HG02884 (cell line): Measurements from ENCODE around the gene ABCC1.
"Not testable (repeated sequence)": the region's sequence is repeated elsewhere in the genome, so short reads cannot be mapped to it uniquely, and the experiment has no call there.

ENCODE experiments used
- ATAC-seq: cut with Tn5 transposase; IDR thresholded peaks from one replicate; pipeline ENCODE4 v1.9.1; 2021; ENCODE audit warnings: mild to moderate bottlenecking, moderate library complexity; ENCODE audit not compliant: unreplicated experiment

Gene ABCC1

DNA sequence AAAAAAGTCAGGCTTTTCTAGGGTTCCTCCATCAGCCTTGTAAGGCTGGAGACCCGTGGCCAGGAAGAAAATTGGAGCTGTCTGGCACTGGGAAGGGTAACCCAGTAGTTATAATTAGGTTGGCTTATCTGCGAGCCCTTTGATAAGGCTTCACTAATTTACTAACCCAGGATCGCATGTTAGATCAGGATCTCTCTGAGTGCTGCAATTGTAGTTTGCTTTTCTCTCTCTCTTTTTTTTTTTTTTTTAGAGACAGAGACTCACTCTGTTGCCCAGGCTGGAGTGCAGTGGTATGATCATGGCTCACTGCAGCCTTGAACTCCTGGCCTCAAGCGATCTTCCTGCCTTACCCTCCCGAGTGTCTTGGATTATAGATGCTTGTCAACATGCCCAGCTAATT lies 17.0 kb downstream of the ABCC1 start:
- ATAC-seq = no peak

DNA sequence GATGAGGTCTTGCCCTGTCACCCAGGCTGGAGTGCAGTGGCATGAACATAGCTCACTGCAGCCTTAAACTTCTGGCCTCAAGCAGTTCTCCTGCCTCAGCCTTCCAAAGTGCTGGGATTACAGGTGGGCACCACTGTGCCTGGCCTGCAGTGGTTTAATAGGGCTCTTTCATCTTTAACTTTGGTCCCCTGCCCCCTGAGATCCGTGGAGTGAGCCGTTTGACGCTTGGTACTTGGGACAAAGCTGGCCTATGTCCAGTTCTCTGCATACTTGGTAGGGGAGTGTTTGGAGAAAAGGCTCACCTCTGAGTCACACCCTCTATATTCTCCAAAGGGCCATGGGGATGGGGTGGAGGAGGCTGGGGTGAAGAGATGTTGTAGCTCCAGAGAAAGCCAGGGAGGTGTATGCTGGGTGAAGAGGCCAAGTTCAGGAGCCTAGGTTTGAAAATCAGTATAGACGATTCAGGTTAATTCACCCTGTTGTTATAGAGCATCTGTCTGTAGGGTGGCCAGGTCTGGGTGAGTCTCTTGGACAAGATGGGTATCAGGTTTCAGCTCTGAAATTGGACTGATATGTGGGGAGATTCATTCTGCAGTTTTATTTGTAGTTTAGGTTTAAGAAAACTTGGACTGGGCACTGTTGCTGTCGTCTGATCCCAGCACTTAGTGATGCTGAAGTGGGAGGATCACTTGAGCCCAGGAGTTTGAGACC lies 17.6 kb downstream of the ABCC1 start:
- no peak for ATAC-seq

DNA sequence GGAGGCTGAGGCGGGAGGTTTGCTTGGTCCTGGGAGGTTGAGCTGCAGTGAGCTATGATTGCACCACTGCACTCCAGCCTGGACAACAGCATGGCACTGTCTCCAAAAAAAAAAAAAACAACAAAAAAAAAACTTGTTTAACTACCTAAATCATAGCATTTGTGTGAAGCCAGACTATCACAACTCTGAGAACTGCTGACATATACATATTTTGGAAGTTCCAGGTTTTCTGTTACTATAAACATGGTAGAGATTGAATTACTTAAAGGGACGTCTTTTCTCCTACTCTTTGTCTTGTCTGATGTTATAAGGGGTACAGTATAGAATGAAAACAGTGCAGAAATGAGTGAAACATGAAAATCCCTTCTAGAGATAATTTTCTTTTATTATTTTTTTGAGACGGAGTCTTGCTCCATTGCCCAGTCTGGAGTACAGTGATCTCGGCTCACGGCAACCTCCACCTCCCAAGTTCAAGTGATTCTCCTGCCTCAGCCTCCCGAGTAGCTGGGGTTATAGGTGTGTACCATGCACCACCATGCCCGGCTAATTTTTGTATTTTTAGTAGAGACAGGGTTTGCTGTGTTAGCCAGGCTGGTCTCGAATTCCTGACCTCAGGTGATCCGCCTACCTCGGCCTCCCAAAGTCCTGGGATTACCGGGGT lies 18.4 kb downstream of the ABCC1 start:
- ATAC-seq = no peak

DNA sequence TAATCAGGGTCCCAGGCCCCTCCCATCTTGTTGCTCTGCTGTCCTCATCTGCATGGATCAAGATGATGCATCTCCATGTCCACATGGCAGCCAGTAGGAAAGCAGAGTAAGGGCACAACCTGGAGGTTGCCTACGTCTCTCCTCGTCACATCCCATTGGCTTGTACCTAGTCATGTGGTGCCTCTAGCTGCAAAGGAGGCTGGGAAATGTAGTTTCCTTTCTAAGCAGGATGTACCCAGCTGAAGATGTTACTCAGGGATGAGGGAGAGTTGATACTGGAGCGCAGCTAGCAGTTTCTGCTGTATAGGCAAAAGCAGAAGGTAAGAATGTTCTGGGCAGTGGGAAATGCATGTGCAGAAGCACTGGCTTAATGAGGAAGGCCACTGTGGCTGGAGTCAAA lies 20.8 kb downstream of the ABCC1 start:
- no peak for ATAC-seq

DNA sequence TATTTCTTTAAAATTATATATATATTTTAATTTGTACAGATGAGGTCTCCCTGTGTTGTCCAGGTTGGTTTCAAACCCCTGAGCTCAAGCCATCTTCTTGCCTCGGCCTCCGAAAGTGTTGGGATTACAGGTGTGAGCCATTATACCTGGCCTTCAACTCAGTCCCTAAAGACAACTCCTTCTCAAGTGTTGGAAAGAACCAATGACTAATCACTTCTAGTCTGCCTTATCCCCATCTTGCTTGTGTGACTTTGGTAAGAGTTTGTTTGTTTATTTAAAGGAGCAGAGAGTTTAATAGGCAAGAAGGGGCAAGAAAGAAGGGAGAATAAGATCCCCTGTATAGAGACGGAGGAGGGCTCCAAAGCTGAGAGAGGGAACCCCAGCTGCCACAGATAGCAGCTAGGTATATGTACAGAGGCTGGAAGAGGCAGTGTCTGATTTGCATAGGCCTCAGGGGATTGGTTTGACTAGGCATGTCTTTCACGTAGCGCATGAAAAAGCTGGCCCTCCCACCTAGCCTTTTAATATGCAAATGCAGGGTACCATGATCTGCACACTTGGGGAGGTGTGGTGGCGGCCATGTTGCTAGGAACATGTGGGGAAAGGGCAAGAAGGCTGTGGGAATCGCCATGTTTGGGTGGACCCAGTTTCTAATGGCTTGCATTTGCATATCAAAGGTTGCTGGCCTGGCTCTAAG lies 21.5 kb downstream of the ABCC1 start:
- no peak for ATAC-seq

DNA sequence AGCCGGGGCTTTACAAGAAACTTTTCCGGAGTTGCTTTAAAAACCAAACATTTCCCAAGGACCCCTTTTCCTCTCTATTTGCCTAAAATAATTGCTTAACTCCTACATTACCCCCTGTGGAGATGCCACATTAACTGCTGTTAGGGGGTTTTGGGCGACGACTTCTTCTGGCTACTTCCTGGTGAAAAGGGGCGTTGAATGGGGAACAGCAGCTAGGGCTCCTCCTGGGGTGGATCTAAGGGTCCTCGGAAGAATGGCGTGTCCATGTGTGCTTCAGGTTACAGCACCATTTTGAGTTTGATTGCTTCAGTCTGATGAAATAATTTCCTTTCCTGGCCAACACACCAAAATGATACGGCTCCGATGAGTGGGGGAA lies 22.0 kb downstream of the ABCC1 start:
- ATAC-seq = no peak

DNA sequence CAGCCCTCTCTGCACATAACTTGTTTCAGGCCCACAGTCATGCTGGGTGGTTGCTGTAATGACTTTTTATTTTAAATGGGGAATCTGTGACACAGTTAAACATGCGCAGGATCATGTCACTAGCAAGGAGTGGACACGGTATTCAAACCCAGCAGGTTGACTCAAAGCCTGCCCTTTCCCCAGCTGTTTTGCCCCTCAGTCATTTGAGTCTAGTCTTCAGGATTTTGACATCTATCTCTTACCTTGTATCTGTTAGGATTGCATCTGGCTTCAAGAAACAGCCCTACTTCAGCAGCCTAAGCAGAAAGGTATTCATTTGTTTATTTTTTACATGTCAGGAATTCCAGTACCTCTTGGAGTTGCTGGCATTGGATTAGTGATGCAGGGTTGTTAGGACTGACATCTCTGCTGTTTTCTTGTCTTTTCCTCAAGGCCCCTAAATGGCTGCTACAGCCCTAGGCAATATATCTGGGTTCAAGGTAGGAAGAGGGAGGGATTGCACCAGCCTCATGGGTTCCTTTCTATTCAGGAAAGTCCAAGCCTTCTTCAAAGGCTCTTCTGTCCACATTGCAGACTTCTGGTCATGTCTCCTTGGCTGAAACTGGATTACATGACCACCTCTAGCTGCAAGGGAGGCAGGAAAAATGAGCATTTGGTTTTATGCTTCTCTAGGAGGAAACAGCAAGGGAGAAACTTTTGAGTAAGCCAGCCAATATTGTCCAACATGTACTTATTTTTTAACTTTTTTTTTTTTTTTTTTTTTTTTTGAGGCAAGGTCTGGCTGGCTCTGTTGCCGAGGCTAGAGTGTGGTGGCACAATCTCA lies 22.8 kb downstream of the ABCC1 start:
- no peak for ATAC-seq

DNA sequence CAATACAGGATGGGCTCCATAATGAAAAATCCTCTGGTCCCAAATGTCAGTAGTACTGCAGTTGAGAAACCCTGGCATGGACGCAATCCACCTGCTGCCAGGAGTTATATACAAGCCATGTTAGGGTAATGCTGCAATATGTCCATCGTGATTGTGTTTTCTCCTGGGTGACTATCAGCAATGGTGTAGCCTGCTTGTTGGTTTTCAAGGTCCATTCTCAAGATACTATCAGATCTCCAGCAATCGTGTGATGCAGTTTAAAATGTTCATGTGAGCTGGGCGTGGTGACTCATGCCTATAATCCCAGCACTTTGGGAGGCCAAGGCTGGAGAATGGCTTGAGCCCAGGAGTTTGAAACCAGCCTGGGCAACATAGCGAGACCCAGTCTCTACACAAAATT lies 24.0 kb downstream of the ABCC1 start:
- no peak for ATAC-seq

DNA sequence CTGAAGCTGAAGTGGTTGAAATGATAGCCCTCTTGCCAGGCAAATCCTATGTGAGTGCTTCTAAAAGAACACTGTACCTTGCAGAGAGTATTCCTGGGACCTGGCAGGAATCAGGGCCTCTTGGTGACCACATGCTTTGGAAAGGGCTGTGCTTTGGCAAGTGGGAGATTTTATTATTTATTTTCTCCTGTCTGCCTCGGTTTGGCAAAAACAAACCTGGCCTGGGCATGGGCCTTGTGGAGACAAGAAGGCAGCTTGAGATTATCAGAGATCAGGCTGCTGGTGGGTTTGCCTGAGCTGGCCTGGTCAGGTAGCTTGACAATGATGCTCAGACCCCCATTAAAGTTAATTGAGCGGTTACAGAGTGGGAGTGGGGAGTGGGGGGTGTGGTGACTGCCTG lies 24.6 kb downstream of the ABCC1 start:
- ATAC-seq = no peak

DNA sequence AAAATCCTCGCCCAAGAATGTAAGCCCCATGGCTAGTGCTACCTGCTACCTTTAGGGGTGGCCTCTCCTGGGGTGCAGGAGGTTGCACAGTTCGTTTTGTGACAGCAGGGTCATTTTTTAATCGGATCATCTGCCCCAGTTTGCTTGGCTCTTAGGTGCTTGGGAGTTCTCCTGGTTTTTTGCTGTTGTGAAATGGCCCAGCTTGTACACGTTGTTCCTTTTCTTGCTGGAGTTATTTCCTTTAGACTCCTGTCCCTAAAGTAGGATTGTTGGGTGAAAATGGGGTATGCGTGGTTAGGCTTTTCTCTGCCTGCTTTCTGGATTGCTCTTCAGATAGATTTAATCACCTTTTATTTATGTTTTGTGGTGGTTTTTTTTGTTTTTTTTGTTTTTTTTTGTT lies 25.8 kb downstream of the ABCC1 start:
- no peak for ATAC-seq

DNA sequence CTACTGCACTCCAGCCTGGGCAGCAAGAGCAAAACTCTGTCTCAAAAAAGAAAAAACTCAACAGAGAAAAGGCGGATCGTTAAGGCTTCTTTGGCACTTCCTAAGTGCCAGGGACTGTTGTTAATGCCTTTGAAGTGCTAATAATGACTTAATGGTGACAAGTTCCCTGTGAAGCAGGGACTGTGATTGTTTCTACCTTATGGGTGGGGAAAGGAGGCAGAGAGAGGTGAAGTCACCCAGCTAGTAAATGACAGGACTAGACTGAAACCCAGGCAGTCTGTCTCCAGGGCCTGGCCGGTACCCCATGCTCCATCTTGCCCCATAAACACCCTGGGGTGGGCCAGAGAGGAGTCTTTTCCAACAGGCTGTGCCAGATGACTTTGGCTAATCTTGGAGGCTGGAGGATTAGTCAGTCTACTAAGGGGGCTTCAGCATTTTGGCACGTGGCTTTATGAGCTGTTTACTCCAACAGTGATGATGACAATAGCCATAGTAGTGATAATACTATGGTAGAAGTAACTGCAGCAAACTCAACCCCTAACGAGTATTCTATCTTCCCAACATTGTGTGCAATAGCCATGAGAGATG lies 26.9 kb downstream of the ABCC1 start:
- ATAC-seq = no peak

DNA sequence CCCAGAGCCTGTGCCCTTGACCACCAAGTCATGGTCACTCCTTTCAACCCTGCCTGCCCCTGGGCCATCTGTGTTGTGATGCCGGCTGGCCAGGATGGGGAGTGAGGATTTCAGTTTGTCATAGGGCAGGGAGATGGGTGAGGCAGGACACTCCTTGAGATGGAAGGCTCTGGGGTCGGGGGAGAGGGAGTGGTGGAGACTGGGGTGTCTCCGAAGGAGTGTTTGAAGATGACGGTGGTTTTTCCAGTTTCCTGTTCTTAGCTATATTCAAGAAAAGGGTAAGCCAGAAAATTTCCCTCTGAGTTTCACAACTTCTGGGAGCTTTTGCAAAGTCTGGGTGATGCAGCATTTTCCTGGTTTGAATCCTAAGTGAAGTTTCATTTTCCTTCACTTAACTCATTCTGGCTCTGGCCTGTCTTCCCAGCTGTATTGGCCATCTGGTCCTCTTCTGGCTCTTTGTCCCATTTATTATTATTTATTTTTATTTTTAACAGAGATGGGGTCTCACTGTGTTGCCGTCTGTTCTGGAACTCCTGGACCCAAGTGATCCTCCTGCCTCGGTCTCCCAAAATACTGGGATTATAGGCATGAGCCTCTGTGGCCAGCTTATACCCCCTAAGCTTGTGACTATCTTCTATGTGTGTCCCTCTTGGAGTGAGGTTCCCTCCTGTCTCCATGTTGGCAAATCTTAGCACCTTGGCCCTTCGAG lies 27.7 kb downstream of the ABCC1 start:
- ATAC-seq = no peak

DNA sequence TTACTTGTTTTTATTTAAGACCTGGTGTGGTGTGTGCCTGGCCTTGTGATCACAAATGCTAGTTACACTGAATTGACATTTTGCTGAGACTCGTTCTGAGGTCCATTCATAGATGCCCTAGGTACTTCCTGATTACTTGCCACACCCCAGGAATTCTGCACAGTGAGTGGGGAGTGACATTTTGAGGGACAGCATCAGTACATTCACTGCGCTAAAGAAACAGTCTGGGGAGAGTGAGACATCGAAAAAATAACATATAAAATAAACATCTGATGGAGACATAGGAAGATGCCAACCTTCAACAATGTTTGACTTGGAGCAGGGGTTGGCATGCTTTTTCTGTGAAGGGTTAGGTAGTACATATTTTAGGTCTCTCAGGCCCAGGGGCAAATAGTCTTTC lies 30.4 kb downstream of the ABCC1 start:
- no peak for ATAC-seq

DNA sequence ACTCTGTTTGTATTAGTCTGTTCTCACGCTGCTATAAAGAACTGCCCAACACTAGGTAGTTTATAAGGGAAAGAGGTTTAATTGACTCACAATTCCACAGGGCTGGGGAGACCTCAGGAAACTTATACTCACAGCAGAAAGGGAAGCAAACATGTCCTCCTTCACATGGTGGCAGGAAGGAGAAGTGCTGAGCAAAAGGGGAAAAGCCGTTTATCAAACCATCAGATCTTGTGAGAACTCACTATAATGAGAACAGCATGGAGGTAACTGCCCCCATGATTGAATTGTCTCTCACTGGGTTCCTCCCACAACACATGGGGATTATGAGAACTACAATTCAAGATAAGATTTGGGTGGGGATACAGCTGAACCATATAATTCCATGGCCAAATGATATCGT lies 30.9 kb downstream of the ABCC1 start:
- ATAC-seq = no peak

DNA sequence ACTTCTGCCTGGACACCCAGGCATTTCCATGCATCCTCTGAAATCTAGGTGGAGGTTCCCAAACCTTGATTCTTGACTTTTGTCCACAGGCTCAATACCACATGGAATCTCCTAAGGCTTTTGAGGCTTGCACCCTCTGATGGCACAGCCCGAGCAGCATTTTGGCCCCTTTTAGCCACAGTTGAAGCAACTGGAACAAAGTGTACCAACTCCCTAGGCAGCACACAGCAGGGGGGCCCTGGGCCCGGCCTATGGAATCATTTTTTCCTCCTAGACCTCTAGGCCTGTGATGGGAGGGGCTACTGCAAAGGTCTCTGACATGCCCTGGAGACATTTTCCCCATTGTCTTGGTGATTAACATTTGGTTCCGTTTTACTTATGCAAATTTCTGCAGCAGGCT lies 32.0 kb downstream of the ABCC1 start:
- no peak for ATAC-seq

DNA sequence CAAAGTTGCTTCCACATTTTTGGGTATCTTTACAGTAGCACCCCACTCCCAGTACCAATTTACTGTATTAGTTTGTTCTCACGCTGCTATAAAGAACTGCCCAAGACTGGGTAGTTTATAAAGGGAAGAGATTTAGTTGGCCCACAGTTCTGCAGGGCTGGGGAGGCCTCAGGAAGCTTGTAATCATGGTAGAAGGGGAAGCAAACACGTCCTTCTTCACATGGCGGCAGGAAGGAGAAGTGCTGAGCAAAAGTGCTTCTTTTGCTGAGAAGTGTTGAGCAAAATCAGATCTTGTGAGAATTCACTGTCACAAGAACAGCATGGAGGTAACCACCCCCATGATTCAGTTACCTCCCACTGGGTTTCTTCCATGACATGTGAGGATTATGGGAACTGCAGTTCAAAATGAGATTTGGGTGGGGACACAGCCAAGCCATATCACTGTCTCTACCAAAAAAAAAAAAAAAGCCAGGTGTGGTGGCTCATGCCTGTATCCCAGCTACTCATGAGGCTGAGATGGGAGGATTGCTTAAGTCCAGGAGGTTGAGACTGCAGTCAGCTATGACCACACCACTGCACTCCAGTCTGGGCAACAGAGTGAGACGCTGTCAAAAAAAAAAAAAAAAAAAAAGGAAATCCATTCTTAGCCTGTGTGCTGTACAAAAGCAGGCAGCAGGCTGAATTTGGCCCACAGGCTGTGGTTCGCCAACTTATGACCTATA lies 32.9 kb downstream of the ABCC1 start:
- not testable (repeated sequence) for ATAC-seq

DNA sequence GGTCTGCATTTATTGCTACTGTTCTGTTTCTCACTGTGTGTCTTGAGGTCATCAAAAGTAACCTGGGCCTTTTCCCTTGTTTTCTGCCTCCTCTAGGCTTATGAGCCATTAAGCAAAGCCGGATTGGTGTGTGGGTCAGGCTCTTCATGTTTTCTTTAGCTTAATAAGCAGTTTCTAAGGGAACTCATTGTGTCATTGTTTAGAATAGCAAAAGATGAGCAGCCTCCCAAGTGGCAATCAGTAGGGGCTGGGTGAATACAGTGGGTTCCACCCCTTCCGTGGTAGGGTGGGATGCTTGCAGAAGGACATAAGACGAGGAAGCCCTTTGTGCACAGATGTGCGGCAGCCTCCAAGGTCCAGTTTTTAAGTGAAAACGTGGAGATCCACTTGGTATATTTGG lies 34.5 kb downstream of the ABCC1 start:
- no peak for ATAC-seq

DNA sequence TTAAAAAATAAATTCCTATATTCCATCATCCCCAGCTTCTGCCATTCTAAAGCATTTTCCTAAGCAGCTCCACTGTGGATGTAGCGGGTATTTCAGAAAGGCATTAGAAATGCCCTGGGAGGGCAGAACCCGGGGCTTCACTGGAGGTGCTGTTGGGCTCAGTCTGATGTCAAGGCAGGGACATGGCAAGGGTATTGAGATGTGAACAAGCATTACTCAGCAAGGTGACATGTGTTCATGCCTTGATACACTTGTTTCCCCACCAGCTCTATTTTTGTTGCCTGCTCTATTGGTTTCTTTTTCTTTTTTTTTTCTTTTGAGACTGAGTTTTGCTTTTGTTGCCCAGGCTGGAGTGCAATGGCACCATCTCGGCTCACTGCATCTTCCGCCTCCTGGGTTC lies 35.7 kb downstream of the ABCC1 start:
- no peak for ATAC-seq

DNA sequence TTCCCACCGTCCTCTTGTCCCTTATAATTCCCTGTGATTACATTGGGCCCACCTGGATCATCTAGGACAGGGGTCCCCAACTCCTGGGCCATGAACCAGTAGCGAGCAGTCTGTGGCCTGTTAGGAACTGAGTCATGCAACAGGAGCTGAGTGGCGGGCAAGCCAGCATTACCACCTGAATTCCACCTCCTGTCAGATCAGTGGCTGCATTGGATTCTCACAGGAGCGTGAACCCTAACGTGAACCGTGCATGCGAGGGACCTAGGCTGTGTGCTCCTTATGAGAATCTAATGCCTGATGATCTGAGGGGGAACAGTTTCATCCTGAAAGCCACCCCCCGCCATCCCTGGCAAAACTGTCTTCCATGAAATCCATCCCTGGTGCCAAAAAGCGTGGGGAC lies 36.8 kb downstream of the ABCC1 start:
- ATAC-seq = no peak
